ENCODE results near the gene FBXO48.
A peak's percentile ranks its signal among the peaks of the same experiment; 100 is the strongest.

Gene FBXO48

DNA sequence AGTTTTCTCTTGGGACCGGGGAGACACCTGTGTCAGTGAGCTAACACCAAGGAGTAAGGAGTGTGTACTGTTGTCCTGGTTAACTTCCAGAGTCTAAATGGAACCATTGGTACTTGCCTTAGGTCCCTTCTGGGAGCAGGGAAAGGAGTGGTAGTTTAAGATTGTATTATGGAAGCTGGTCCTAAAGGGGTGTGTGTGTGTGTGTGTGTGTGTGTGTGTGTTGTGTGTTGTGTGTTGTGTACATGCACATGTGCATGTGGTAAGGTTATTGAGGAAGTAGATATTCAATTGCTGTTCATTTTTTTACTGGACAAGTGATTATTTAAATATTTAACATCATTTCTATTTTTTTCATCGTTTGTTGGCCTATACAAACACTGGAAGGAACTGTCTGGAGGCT lies 1.7 kb upstream of the FBXO48 start:
- H3K4me3 ChIP-seq (ENCODE audit: low read depth in 1 of 2, low read length in 2 of 2) = peak overlapping the region; percentile 62 to 76; a peak in 3 of 4 replicates
- peaks cover 44% of the 10 kb centered on the region for H3K4me1 ChIP-seq (ENCODE audit: insufficient read depth, low read length)
- no peaks in the 10 kb centered on the region for H3K9me3 ChIP-seq (ENCODE audit: insufficient read depth, low read length, severe bottlenecking)
- H2AFZ ChIP-seq (ENCODE audit: low read depth, low read length) = 0 out of 2 replicates have a peak overlapping the region, but pooled peaks have one; percentile 37
- TF ChIP-seq, protein P1, sequence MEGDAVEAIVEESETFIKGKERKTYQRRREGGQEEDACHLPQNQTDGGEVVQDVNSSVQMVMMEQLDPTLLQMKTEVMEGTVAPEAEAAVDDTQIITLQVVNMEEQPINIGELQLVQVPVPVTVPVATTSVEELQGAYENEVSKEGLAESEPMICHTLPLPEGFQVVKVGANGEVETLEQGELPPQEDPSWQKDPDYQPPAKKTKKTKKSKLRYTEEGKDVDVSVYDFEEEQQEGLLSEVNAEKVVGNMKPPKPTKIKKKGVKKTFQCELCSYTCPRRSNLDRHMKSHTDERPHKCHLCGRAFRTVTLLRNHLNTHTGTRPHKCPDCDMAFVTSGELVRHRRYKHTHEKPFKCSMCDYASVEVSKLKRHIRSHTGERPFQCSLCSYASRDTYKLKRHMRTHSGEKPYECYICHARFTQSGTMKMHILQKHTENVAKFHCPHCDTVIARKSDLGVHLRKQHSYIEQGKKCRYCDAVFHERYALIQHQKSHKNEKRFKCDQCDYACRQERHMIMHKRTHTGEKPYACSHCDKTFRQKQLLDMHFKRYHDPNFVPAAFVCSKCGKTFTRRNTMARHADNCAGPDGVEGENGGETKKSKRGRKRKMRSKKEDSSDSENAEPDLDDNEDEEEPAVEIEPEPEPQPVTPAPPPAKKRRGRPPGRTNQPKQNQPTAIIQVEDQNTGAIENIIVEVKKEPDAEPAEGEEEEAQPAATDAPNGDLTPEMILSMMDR (IDR thresholded peaks at IDR 0.05; ENCODE audit: borderline replicate concordance, extremely low read depth, low read length, poor library complexity, severe bottlenecking) = no peak
- TF ChIP-seq EZH2 (IDR thresholded peaks at IDR 0.05; ENCODE audit: borderline replicate concordance, low read depth, low read length, severe bottlenecking) = no peak
- peak overlapping the region; percentile 87 for H3K9ac ChIP-seq (ENCODE audit: low read depth, low read length)
- peak overlapping the region; percentile 77 for H3K4me2 ChIP-seq (ENCODE audit: insufficient read depth, low read length)
- no peaks in the 10 kb centered on the region; the same call in 1 of the 2 replicates for H3K36me3 ChIP-seq (ENCODE audit: insufficient read depth, low read length)
- peaks cover 40% of the 10 kb centered on the region for H3K79me2 ChIP-seq (ENCODE audit: insufficient read depth, low read length)
- no peak overlapping the region for H3K27ac ChIP-seq (ENCODE audit: low read length)
- H4K20me1 ChIP-seq (ENCODE audit: insufficient read depth, low read length) = no peaks in the 10 kb centered on the region
- ATAC-seq (ENCODE audit: insufficient read depth, low read depth) (no peak), DNase-seq (no peak)
- no peaks in the 10 kb centered on the region for H3K27me3 ChIP-seq (ENCODE audit: insufficient read depth, low read length, poor library complexity)

DNA sequence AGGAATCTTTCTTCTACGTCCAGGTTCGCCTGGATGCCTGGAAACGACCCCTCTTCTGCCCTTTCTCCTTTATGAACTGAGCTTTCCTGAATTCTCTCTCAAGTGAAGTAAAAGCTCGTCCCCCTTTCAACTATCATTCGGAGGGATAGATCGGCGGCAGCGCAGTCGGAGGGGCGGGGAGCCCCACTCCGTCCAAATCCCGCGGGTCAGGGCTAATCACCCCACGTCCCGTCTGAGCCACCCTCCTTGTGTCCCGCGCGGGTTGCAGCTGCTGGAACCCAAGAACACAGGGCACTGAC lies 367 bp downstream of the FBXO48 start:
- H3K4me2 ChIP-seq (ENCODE audit: insufficient read depth, low read length) = peak overlapping the region; percentile 69
- peak overlapping the region; percentile 70 for H3K27ac ChIP-seq (ENCODE audit: low read length)
- no peak for TF ChIP-seq EZH2 (IDR thresholded peaks at IDR 0.05; ENCODE audit: borderline replicate concordance, low read depth, low read length, severe bottlenecking)
- TF ChIP-seq, protein P1 (IDR thresholded peaks at IDR 0.05; ENCODE audit: borderline replicate concordance, extremely low read depth, low read length, poor library complexity, severe bottlenecking) = no peak
- peaks cover 39% of the 10 kb centered on the region for H3K79me2 ChIP-seq (ENCODE audit: insufficient read depth, low read length)
- no peaks in the 10 kb centered on the region for H3K9me3 ChIP-seq (ENCODE audit: insufficient read depth, low read length, severe bottlenecking)
- peak overlapping the region; percentile 58 for H3K9ac ChIP-seq (ENCODE audit: low read depth, low read length)
- H2AFZ ChIP-seq (ENCODE audit: low read depth, low read length) = peak overlapping the region; percentile 83
- H3K4me1 ChIP-seq (ENCODE audit: insufficient read depth, low read length) = peaks cover 53% of the 10 kb centered on the region
- H3K27me3 ChIP-seq (ENCODE audit: insufficient read depth, low read length, poor library complexity) = no peaks in the 10 kb centered on the region
- H4K20me1 ChIP-seq (ENCODE audit: insufficient read depth, low read length) = no peaks in the 10 kb centered on the region
- no peak for DNase-seq
- H3K4me3 ChIP-seq (ENCODE audit: low read depth in 1 of 2, low read length in 2 of 2) = peak overlapping the region; percentile 49 to 62
- H3K36me3 ChIP-seq (ENCODE audit: insufficient read depth, low read length) = no peaks in the 10 kb centered on the region; the same call in 1 of the 2 replicates
- ATAC-seq (ENCODE audit: insufficient read depth, low read depth) = no peak

GRCh38 chr2:68466361-68466777 lies 725 bp downstream of the FBXO48 start:
- H2AFZ ChIP-seq (ENCODE audit: low read depth, low read length) = peak overlapping the region; percentile 83
- H3K4me2 ChIP-seq (ENCODE audit: insufficient read depth, low read length) = peak overlapping the region; percentile 69
- peak overlapping the region; percentile 58 for H3K9ac ChIP-seq (ENCODE audit: low read depth, low read length)
- peaks cover 53% of the 10 kb centered on the region for H3K4me1 ChIP-seq (ENCODE audit: insufficient read depth, low read length)
- no peaks in the 10 kb centered on the region for H3K9me3 ChIP-seq (ENCODE audit: insufficient read depth, low read length, severe bottlenecking)
- peaks cover 39% of the 10 kb centered on the region for H3K79me2 ChIP-seq (ENCODE audit: insufficient read depth, low read length)
- H3K4me3 ChIP-seq (ENCODE audit: low read depth in 1 of 2, low read length in 2 of 2) = peak overlapping the region; percentile 49 to 62
- DNase-seq (peak; percentile 59), ATAC-seq (ENCODE audit: insufficient read depth, low read depth) (no peak)
- no peaks in the 10 kb centered on the region; the same call in 1 of the 2 replicates for H3K36me3 ChIP-seq (ENCODE audit: insufficient read depth, low read length)
- no peaks in the 10 kb centered on the region for H3K27me3 ChIP-seq (ENCODE audit: insufficient read depth, low read length, poor library complexity)
- peak overlapping the region; percentile 70 for H3K27ac ChIP-seq (ENCODE audit: low read length)
- no peaks in the 10 kb centered on the region for H4K20me1 ChIP-seq (ENCODE audit: insufficient read depth, low read length)
- TF ChIP-seq, protein P1 (IDR thresholded peaks at IDR 0.05; ENCODE audit: borderline replicate concordance, extremely low read depth, low read length, poor library complexity, severe bottlenecking) = no peak
- TF ChIP-seq EZH2 (IDR thresholded peaks at IDR 0.05; ENCODE audit: borderline replicate concordance, low read depth, low read length, severe bottlenecking) = no peak
